MCF 10A (cell line): ENCODE data around the gene GUK1. TPM values are rescaled to one million over a fixed set of nuclear protein-coding genes. Genes with fewer than 3 reads are reported as not detected.
A peak's percentile ranks its signal among the peaks of the same experiment; 100 is the strongest.

Experiments used
- BruUV-seq: library from RNA; stranded (reverse); fragments of 400-500 nt; replicated peaks from 2 replicates; lab custom pipeline; 2021; lab: Mats Ljungman, UMichigan
- CTCF ChIA-PET: fragments of 300-600 bp; sonication (Branson Sonifier 250); formaldehyde crosslinking; extraction: SDS; loops from one replicate; lab custom pipeline; 2021; ENCODE audit warnings: antibody characterized with exemption, inconsistent platforms; lab: Yijun Ruan, JAX
- POLR2A ChIA-PET: fragments of 300-600, 350-650 bp; sonication (Branson Sonifier 250); formaldehyde crosslinking; extraction: SDS; loops from one replicate; lab custom pipeline; 2020; ENCODE audit warnings: antibody characterized with exemption, inconsistent platforms; lab: Yijun Ruan, JAX
- DNase-seq: peaks from one replicate; pipeline ENCODE4 v3.0.0-alpha.2; 2018; ENCODE audit not compliant: unreplicated experiment
- H3K27ac Mint-ChIP-seq: one replicate; pipeline ENCODE4 v1.8.0; 2022; ENCODE audit warnings: mild to moderate bottlenecking, low read depth, mixed read lengths; ENCODE audit not compliant: unreplicated experiment
- H3K27me3 Mint-ChIP-seq: one replicate; pipeline ENCODE4 v1.8.0; 2022; ENCODE audit warnings: mixed read lengths; ENCODE audit not compliant: insufficient read depth, unreplicated experiment
- H3K36me3 Mint-ChIP-seq: one replicate; pipeline ENCODE4 v1.8.0; 2022; ENCODE audit warnings: mild to moderate bottlenecking, moderate library complexity, mixed read lengths; ENCODE audit not compliant: insufficient read depth, unreplicated experiment
- H3K4me1 Mint-ChIP-seq: one replicate; pipeline ENCODE4 v1.8.0; 2022; ENCODE audit warnings: mixed read lengths; ENCODE audit not compliant: insufficient read depth, unreplicated experiment
- H3K4me3 Mint-ChIP-seq: one replicate; pipeline ENCODE4 v1.8.0; 2022; ENCODE audit warnings: mild to moderate bottlenecking, moderate library complexity, mixed read lengths; ENCODE audit not compliant: unreplicated experiment
- H3K9me3 Mint-ChIP-seq: one replicate; pipeline ENCODE4 v1.8.0; 2022; ENCODE audit warnings: mixed read lengths; ENCODE audit not compliant: unreplicated experiment
- intact Hi-C: fragments of 100-400 bp; cut with micrococcal nuclease; formaldehyde crosslinking; loops from 2 replicates; pipeline ENCODE4 v1.14.1; 2022
- total RNA-seq: library from RNA; stranded (reverse); gene quantifications from 2 replicates; pipeline ENCODE4 v1.2.3, GENCODE V29; 2022
- TF ChIP-seq, protein P1 (sequence below): fragments of 200-600 bp; IDR thresholded peaks from one replicate; pipeline ENCODE4 v1.8.0; 2022; ENCODE audit warnings: antibody characterized with exemption, mild to moderate bottlenecking; ENCODE audit not compliant: unreplicated experiment

The GUK1 gene
- total RNA-seq, 1 experiment from 2014 or later: 495 TPM

DNA sequence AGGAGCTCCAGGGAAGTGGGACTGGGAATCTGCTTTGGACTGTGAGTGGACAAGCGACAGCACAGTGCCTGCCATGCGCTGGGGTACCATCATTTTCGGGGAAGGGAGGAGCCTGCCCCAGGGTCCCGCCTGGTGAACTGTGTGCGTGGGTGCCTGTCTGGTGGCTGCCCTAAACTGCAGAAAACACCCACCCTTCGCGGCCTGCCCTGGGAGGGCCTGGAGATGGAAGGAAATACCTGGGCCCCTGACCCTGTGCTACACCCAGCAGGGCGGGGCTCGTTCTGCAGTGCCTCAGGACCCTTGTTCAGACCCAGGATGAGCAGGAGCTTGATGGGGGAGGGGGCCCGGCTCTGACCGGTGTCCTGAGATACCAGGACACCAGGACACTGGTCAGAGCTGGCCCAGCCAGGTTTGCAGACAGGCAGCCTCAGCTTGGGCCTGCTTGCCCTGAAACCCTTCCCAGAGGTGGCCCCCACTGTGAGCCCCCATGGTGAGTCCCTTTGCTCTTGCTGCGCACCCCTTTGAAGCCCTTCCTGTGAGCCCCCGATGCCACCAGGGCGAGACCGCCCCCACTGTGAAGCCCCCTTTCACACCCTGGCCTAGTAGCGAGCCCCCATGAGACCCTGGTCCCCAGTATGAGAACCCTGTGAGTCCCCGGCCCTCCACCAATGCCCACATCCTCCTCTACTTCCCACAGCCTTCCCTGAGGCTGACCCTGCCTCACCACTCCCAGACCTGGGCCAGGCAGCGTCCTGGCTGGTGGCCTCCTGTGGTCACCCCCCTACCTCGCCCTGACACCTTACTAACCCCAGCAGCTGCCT, 12.2 kb downstream of the GUK1 start:
- no peaks in the 10 kb centered on the region for H3K27me3 Mint-ChIP-seq
- CTCF ChIA-PET: interaction anchor here (0.8 to 5.9 kb wide), 4 partner anchors 9 to 153 kb away, joined by 4 to 63 read pairs (median 8); partner anchors contain the start of gene IBA57
- DNase-seq: no peak
- H3K4me3 Mint-ChIP-seq: no peak overlapping the region
- peaks cover 27% of the 10 kb centered on the region for H3K36me3 Mint-ChIP-seq
- H3K9me3 Mint-ChIP-seq: no peaks in the 10 kb centered on the region
- peaks cover 47% of the 10 kb centered on the region for H3K4me1 Mint-ChIP-seq
- BruUV-seq: no TSS peak
- TF ChIP-seq, protein P1, sequence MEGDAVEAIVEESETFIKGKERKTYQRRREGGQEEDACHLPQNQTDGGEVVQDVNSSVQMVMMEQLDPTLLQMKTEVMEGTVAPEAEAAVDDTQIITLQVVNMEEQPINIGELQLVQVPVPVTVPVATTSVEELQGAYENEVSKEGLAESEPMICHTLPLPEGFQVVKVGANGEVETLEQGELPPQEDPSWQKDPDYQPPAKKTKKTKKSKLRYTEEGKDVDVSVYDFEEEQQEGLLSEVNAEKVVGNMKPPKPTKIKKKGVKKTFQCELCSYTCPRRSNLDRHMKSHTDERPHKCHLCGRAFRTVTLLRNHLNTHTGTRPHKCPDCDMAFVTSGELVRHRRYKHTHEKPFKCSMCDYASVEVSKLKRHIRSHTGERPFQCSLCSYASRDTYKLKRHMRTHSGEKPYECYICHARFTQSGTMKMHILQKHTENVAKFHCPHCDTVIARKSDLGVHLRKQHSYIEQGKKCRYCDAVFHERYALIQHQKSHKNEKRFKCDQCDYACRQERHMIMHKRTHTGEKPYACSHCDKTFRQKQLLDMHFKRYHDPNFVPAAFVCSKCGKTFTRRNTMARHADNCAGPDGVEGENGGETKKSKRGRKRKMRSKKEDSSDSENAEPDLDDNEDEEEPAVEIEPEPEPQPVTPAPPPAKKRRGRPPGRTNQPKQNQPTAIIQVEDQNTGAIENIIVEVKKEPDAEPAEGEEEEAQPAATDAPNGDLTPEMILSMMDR: no peak
- H3K27ac Mint-ChIP-seq: peak overlapping the region; percentile 83
- intact Hi-C loops: no loop called here
- POLR2A ChIA-PET: interaction anchor here (0.6 to 8.9 kb wide), 5 partner anchors 11 to 309 kb away, joined by 3 to 137 read pairs (median 4); partner anchors contain the start of genes GUK1 and IBA57

DNA sequence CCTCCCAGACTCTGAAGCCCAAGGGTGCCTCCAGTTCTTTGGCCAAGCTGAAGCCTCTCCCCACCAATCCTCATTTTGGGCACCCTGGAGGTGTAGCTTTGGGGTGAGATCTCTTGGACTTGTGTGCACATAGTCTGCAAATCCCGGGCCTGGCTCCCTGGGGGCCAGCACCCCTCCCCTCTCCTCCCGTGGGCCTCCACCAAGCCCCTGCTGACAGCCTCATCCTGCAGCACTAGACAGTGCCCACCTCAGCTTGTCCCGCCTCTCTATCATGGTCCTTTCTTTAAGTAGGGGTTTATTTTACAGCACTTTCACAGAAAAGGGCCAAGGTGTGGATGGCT, 12.8 kb downstream of the GUK1 start:
- ChIA-PET CTCF (interaction anchor here (0.8 to 5.9 kb wide), 3 partner anchors 10 to 153 kb away, joined by 4 to 63 read pairs (median 11); partner anchors contain the start of gene IBA57), POLR2A (interaction anchor here (0.6 to 8.9 kb wide), 5 partner anchors 11 to 308 kb away, joined by 3 to 137 read pairs (median 4); partner anchors contain the start of genes GUK1 and IBA57)
- Mint-ChIP-seq H3K4me1 (peaks cover 43% of the 10 kb centered on the region), H3K27me3 (no peaks in the 10 kb centered on the region), H3K27ac (no peak overlapping the region), H3K9me3 (no peaks in the 10 kb centered on the region), H3K36me3 (peaks cover 22% of the 10 kb centered on the region), H3K4me3 (no peak overlapping the region)
- TF ChIP-seq, protein P1: no peak
- no peak for DNase-seq
- intact Hi-C loops: no loop called here
- BruUV-seq: no TSS peak

DNA sequence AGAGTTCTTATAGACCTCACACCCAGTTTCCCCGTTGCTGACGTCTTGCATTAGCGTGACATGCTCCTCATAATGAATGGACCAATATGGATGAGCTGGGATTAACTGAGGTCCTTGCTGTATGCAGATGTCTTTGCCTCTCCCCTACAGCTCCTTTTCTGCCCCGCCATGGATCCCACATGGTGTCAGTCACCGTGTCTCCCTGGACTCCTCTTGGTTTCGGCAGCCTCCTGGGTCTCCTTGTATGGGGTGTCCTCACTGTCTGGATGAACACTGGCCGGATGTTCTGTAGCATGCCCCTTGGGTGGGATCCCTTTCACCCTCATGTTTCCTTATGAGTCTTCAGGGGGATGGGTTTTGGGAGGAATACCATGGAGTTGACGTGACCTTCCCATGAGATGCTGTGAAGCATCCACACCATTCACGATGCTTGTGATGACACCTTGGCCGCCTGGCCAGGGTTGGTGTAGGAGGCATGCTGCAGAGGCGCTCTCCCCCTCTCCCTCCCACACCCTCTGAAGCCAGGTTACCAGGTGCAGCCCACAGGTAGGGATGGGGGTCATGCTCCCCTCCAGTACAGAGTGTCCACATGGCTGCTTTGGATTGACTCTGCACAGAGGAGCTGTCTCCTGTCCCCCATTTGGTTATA, 14.1 kb downstream of the GUK1 start:
- no peak for DNase-seq
- Mint-ChIP-seq H3K27ac (no peak overlapping the region), H3K4me1 (peaks cover 37% of the 10 kb centered on the region), H3K4me3 (no peak overlapping the region), H3K27me3 (no peaks in the 10 kb centered on the region), H3K36me3 (peaks cover 16% of the 10 kb centered on the region), H3K9me3 (no peaks in the 10 kb centered on the region)
- POLR2A ChIA-PET: interaction anchor here (7.8 to 8.9 kb wide), 2 partner anchors 10 to 13 kb away, joined by 76 to 137 read pairs; partner anchors contain the start of genes GUK1 and IBA57
- intact Hi-C loops: no loop called here
- CTCF ChIA-PET: interaction anchor here (0.9 to 5.9 kb wide), 2 partner anchors 11 kb away, joined by 5 to 63 read pairs; partner anchors contain the start of gene IBA57
- BruUV-seq: no TSS peak
- TF ChIP-seq, protein P1: no peak
